Hepatic stellate cell (primary cell): Measurements from ENCODE around the gene C16orf92.
A peak's percentile ranks its signal among the peaks of the same experiment; 100 is the strongest.

ENCODE experiments used
- DNase-seq: peaks from one replicate; pipeline ENCODE4 v3.0.0; 2011; ENCODE audit warnings: low spot score

Gene C16orf92

GRCh38 chr16:30022887-30023286 lies at the start of gene C16orf92:
C16orf92 (plus strand) TSS chr16:30023198; CDS start chr16:30023341, 143 bp downstream.
- DNase-seq = no peak

GRCh38 chr16:29973384-29974246 lies 49.4 kb upstream of the C16orf92 start, which contains the start of gene TAOK2:
TAOK2 (plus strand) TSS chr16:29973868; CDS start chr16:29977773, 3,905 bp downstream.
- DNase-seq = peak; percentile 100

GRCh38 chr16:29974291-29975133 lies 48.5 kb upstream of the C16orf92 start:
- no peak for DNase-seq

- no peak for DNase-seq
Observed at GRCh38 chr16:29975134-29975538, 47.9 kb upstream of the C16orf92 start.

GRCh38 chr16:29975811-29976511 lies 47.0 kb upstream of the C16orf92 start:
- no peak for DNase-seq

GRCh38 chr16:29977063-29977825 lies 45.8 kb upstream of the C16orf92 start:
- no peak for DNase-seq

GRCh38 chr16:29978081-29978480 lies 44.9 kb upstream of the C16orf92 start:
- DNase-seq = no peak

- DNase-seq = no peak
Observed at GRCh38 chr16:29978564-29979270, 44.3 kb upstream of the C16orf92 start.

GRCh38 chr16:29982560-29983419 lies 40.2 kb upstream of the C16orf92 start:
- DNase-seq = no peak

GRCh38 chr16:29983420-29984136 lies 39.4 kb upstream of the C16orf92 start:
- DNase-seq = no peak

- no peak for DNase-seq
Observed at GRCh38 chr16:29984137-29984763, 38.7 kb upstream of the C16orf92 start.

GRCh38 chr16:29984764-29985147 lies 38.2 kb upstream of the C16orf92 start:
- DNase-seq = no peak

- no peak for DNase-seq
Observed at GRCh38 chr16:29985271-29985811, 37.7 kb upstream of the C16orf92 start.

- DNase-seq = no peak
Observed at GRCh38 chr16:29986231-29986630, 36.8 kb upstream of the C16orf92 start.

GRCh38 chr16:29986931-29987330 lies 36.1 kb upstream of the C16orf92 start:
- DNase-seq = no peak

- no peak for DNase-seq
Observed at GRCh38 chr16:29987371-29988085, 35.5 kb upstream of the C16orf92 start.

GRCh38 chr16:29988346-29989075 lies 34.5 kb upstream of the C16orf92 start:
- DNase-seq = no peak
